Measurements from ENCODE around the gene ODAD4.

Gene ODAD4

DNA sequence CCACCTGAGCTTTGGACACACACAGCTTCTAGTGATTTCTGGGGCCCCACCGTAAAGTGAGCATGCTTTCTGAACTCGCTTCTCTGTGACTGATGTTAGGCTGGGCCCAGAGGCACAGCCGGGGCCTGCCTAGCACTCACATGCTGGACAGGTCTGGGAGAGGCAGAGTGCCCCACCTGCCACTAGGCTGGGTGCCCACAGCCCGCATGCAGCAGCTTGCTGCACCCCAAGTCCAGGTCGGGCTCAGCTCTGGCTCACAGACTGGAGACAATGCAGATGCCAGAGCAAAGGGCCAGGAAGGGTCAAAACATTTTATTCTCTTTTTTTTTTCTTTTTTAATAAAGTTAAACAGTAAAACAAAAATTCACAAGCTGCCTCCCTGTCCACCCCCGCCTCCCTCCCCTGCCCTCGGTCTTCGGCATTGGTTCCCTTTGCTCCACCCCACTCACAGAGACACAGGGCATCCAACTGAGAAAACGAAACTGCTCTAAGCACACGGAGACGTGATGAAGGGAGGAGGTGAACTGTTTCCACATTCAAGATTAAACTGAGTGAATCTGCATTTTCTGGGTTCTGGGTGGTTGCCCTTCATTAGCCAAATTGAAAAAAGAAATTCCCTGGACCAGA, 45.8 kb downstream of the ODAD4 start:
- Histone ChIP-seq H3K27ac (ENCODE audit: insufficient read depth, low read length, poor library complexity, severe bottlenecking) (no peak overlapping the region), H3K27me3 (replicated peaks; ENCODE audit: control insufficient read depth, insufficient read depth, low read length, poor library complexity, severe bottlenecking) (no peaks in the 10 kb centered on the region), H3K4me1 (ENCODE audit: control insufficient read depth, insufficient read depth, low read length, poor library complexity, severe bottlenecking) (no peaks in the 10 kb centered on the region), H3K4me3 (ENCODE audit: insufficient read depth, low read depth, low read length, poor library complexity, severe bottlenecking) (no peak overlapping the region), H3K9me3 (ENCODE audit: control insufficient read depth, low read length) (no peaks in the 10 kb centered on the region), H3K36me3 (ENCODE audit: control insufficient read depth, insufficient read depth, low read length) (peaks cover 85% of the 10 kb centered on the region)
- DNase-seq: no peak

DNA sequence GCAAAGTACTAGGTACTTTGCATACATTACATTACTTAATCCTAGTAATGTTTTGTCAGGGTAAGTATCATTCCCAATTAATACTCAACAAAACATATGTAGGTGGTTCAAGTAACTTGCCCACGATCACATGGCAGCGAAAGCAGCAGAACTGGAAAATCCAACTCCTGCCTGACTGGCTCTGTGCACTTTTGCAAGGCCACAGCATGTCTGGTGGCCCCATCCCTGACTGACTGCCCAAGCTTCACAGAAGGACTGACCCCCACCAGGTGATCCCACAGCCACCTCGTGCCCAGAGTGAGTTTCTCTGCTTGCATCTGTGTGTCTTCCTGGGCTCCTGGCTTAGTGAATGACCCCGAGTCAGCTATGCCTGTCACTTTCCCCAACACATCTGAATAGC, 47.6 kb downstream of the ODAD4 start:
- no peak for DNase-seq
- H3K4me1 ChIP-seq (ENCODE audit: control insufficient read depth, insufficient read depth, low read length, poor library complexity, severe bottlenecking): no peaks in the 10 kb centered on the region
- no peak overlapping the region for H3K4me3 ChIP-seq (ENCODE audit: insufficient read depth, low read depth, low read length, poor library complexity, severe bottlenecking)
- peaks cover 82% of the 10 kb centered on the region for H3K36me3 ChIP-seq (ENCODE audit: control insufficient read depth, insufficient read depth, low read length)
- H3K9me3 ChIP-seq (ENCODE audit: control insufficient read depth, low read length): no peaks in the 10 kb centered on the region
- no peak overlapping the region for H3K27ac ChIP-seq (ENCODE audit: insufficient read depth, low read length, poor library complexity, severe bottlenecking)
- no peaks in the 10 kb centered on the region for H3K27me3 ChIP-seq (replicated peaks; ENCODE audit: control insufficient read depth, insufficient read depth, low read length, poor library complexity, severe bottlenecking)

DNA sequence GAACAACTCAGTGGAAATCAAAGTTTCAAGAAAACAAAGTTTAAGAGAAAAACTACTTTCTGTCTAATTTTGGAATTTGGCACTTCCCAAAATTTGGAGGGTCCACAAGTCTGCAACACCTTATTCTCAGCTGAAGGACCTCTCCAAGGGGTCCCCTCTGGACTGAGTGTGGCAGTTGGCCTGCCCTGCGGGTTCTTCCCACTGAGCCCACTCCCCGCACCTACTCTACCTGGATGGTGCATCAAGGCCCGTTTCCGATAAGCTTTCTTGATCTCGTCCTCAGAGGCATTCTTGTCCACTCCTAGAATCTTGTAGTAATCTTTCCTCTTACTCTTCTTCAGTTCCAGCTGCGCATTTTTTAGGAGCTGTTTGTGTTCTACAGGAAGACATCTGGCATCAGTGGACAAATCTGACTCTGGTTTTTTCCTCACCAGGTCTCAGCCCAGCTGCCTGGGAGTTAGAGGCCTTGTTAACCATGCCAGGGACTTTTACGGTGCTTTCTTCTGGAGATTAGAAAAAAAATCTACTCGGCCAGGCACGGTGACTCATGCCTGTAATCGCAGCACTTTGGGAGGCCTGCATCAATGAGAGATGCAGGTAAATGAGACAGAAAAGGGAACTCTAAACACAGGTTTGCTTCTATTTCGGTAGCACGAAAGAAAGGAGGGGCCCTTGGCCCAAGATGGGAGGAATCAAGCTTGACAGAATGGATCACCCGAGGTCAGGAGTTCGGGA, 51.8 kb downstream of the ODAD4 start:
- H3K4me3 ChIP-seq (ENCODE audit: insufficient read depth, low read depth, low read length, poor library complexity, severe bottlenecking): no peak overlapping the region
- no peaks in the 10 kb centered on the region for H3K9me3 ChIP-seq (ENCODE audit: control insufficient read depth, low read length)
- no peaks in the 10 kb centered on the region for H3K4me1 ChIP-seq (ENCODE audit: control insufficient read depth, insufficient read depth, low read length, poor library complexity, severe bottlenecking)
- DNase-seq: no peak
- H3K27ac ChIP-seq (ENCODE audit: insufficient read depth, low read length, poor library complexity, severe bottlenecking): no peak overlapping the region
- no peaks in the 10 kb centered on the region for H3K27me3 ChIP-seq (replicated peaks; ENCODE audit: control insufficient read depth, insufficient read depth, low read length, poor library complexity, severe bottlenecking)
- H3K36me3 ChIP-seq (ENCODE audit: control insufficient read depth, insufficient read depth, low read length): peaks cover 71% of the 10 kb centered on the region

DNA sequence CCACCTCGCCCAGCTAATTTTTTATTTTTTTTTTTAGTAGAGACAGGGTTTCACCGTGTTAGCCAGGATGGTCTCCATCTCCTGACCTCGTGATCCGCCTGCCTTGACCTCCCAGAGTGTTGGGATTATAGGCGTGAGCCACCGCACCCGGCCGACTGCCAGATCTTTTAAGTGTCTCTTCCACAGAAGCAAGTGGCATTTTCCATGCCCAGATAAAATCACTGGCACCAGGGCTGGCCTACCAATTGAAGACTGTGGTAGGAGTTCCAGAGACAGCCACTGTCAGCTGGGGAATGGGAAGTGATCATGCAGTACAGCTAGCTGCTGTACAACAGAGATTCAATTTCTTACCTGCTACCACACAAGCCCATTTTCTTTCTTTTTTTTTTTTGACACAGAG, 54.0 kb downstream of the ODAD4 start:
- H3K36me3 ChIP-seq (ENCODE audit: control insufficient read depth, insufficient read depth, low read length): peaks cover 76% of the 10 kb centered on the region
- H3K9me3 ChIP-seq (ENCODE audit: control insufficient read depth, low read length): no peaks in the 10 kb centered on the region
- no peak overlapping the region for H3K4me3 ChIP-seq (ENCODE audit: insufficient read depth, low read depth, low read length, poor library complexity, severe bottlenecking)
- no peak for DNase-seq
- H3K4me1 ChIP-seq (ENCODE audit: control insufficient read depth, insufficient read depth, low read length, poor library complexity, severe bottlenecking): no peaks in the 10 kb centered on the region
- no peak overlapping the region for H3K27ac ChIP-seq (ENCODE audit: insufficient read depth, low read length, poor library complexity, severe bottlenecking)
- no peaks in the 10 kb centered on the region for H3K27me3 ChIP-seq (replicated peaks; ENCODE audit: control insufficient read depth, insufficient read depth, low read length, poor library complexity, severe bottlenecking)

DNA sequence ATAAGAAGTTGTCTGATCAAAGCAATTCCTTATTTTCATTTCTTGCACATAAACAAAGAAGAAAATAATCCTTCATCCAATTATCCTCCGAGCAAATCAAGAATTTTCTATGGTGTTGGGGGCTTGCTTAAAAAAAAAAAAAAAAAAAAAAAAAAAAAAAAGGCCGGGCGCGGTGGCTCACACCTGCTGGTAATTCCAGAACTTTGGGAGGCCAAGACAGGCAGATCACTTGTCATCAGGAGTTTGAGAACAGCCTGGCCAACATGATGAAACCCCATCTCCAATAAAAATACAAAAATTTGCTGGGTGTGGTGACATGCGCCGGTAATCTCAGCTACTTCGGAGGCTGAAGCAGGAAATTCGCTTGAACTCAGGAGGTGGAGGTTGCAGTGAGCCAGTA, 55.5 kb downstream of the ODAD4 start:
- no peaks in the 10 kb centered on the region for H3K27me3 ChIP-seq (replicated peaks; ENCODE audit: control insufficient read depth, insufficient read depth, low read length, poor library complexity, severe bottlenecking)
- H3K27ac ChIP-seq (ENCODE audit: insufficient read depth, low read length, poor library complexity, severe bottlenecking): no peak overlapping the region
- no peak for DNase-seq
- no peaks in the 10 kb centered on the region for H3K4me1 ChIP-seq (ENCODE audit: control insufficient read depth, insufficient read depth, low read length, poor library complexity, severe bottlenecking)
- H3K36me3 ChIP-seq (ENCODE audit: control insufficient read depth, insufficient read depth, low read length): peaks cover 78% of the 10 kb centered on the region
- H3K9me3 ChIP-seq (ENCODE audit: control insufficient read depth, low read length): no peaks in the 10 kb centered on the region
- no peak overlapping the region for H3K4me3 ChIP-seq (ENCODE audit: insufficient read depth, low read depth, low read length, poor library complexity, severe bottlenecking)

DNA sequence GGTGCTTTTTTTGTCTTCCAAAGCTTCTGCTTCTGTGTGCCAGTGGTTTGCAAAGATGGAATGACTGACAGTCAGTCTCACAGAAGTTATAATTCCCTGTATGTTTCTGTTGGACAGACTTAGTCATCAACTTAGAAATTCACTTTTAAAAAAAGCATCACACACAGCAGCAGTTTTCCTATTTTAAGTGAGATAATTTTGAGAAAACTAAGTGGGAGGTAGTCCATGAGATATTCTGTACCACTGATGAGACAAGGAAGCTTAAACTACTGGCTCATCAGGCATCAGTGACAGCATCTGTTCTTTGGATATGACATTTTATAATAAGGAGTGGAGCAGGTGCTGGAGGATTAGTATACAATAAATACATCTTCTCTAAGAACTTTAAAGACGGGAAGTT, 56.2 kb downstream of the ODAD4 start:
- no peaks in the 10 kb centered on the region for H3K27me3 ChIP-seq (replicated peaks; ENCODE audit: control insufficient read depth, insufficient read depth, low read length, poor library complexity, severe bottlenecking)
- H3K4me1 ChIP-seq (ENCODE audit: control insufficient read depth, insufficient read depth, low read length, poor library complexity, severe bottlenecking): no peaks in the 10 kb centered on the region
- peaks cover 81% of the 10 kb centered on the region for H3K36me3 ChIP-seq (ENCODE audit: control insufficient read depth, insufficient read depth, low read length)
- DNase-seq: no peak
- no peak overlapping the region for H3K27ac ChIP-seq (ENCODE audit: insufficient read depth, low read length, poor library complexity, severe bottlenecking)
- H3K4me3 ChIP-seq (ENCODE audit: insufficient read depth, low read depth, low read length, poor library complexity, severe bottlenecking): no peak overlapping the region
- no peaks in the 10 kb centered on the region for H3K9me3 ChIP-seq (ENCODE audit: control insufficient read depth, low read length)

DNA sequence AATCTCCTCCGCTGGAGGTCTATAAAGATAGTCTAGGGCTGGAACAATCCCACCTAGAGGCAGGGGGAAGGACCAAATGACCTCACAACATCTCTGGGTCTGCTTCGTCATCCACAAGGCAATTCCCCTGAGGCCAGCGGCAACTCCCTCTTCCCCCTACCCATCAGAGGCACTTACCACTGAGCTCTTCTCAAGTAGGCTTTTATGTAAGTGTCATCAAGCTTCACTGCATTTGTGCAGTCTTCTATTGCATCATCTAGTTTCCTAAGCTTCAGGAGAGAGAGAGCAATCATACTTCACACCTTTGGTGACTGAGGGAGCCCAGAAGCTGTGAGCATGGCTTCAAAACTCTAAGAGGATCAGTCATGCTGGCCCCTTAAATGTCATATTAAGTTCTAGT, 57.2 kb downstream of the ODAD4 start:
- H3K27me3 ChIP-seq (replicated peaks; ENCODE audit: control insufficient read depth, insufficient read depth, low read length, poor library complexity, severe bottlenecking): no peaks in the 10 kb centered on the region
- H3K9me3 ChIP-seq (ENCODE audit: control insufficient read depth, low read length): no peaks in the 10 kb centered on the region
- H3K4me1 ChIP-seq (ENCODE audit: control insufficient read depth, insufficient read depth, low read length, poor library complexity, severe bottlenecking): no peaks in the 10 kb centered on the region
- no peak for DNase-seq
- H3K27ac ChIP-seq (ENCODE audit: insufficient read depth, low read length, poor library complexity, severe bottlenecking): no peak overlapping the region
- peaks cover 81% of the 10 kb centered on the region for H3K36me3 ChIP-seq (ENCODE audit: control insufficient read depth, insufficient read depth, low read length)
- H3K4me3 ChIP-seq (ENCODE audit: insufficient read depth, low read depth, low read length, poor library complexity, severe bottlenecking): no peak overlapping the region

DNA sequence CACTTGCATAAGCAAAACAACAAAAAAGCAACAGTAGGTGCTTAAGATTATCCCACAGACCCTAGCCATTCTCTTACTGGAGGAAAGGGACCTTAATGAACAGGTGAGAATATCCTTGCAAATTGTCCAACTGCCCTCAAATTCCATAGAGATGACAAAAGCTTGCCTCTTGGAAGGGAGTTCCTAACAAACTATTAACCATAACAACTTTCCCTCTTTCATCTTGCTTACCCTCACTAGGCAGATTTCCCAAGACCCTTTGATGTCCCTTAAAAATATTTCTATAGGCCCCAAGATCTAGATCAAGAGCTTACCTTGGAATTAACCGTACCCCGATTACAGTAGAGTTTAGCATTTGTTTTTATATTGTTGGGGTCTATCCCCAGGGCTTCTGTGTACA, 58.0 kb downstream of the ODAD4 start:
- no peak for DNase-seq
- no peaks in the 10 kb centered on the region for H3K27me3 ChIP-seq (replicated peaks; ENCODE audit: control insufficient read depth, insufficient read depth, low read length, poor library complexity, severe bottlenecking)
- H3K4me1 ChIP-seq (ENCODE audit: control insufficient read depth, insufficient read depth, low read length, poor library complexity, severe bottlenecking): no peaks in the 10 kb centered on the region
- peaks cover 85% of the 10 kb centered on the region for H3K36me3 ChIP-seq (ENCODE audit: control insufficient read depth, insufficient read depth, low read length)
- H3K27ac ChIP-seq (ENCODE audit: insufficient read depth, low read length, poor library complexity, severe bottlenecking): no peak overlapping the region
- no peak overlapping the region for H3K4me3 ChIP-seq (ENCODE audit: insufficient read depth, low read depth, low read length, poor library complexity, severe bottlenecking)
- H3K9me3 ChIP-seq (ENCODE audit: control insufficient read depth, low read length): no peaks in the 10 kb centered on the region

DNA sequence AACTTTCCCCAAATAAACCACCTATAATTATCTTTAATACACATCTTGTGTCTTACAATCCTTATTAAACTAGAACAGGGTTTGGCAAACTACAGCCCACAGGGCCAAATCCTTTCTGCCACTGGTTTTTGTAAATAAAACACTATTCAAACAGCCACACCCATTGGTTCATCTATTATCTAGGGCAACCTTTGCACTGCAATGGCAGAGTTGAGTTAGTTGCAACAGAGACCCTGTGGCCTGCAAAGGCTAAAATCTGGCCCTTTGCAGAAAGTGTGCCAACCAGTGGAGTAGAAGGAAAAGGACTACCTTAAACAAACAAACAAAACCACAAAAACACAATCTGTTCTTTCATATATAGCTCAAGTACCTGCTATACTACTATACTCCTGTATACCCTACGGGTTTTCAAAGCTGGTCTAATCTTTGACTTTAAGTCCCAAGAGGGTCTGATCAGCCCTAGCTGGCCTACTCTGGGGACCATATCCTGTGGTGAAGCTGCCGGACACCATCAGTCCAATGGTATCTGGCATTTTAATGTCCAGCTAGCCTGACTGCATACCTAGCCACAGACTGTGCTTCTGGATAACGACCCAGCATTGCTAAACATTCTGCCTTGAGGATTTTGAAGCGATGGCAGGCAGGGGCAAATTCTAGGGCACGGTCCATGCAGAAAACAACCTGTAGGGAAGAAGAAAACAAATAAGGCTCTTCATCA, 59.4 kb downstream of the ODAD4 start:
- DNase-seq: no peak
- H3K27me3 ChIP-seq (replicated peaks; ENCODE audit: control insufficient read depth, insufficient read depth, low read length, poor library complexity, severe bottlenecking): no peaks in the 10 kb centered on the region
- no peak overlapping the region for H3K27ac ChIP-seq (ENCODE audit: insufficient read depth, low read length, poor library complexity, severe bottlenecking)
- no peak overlapping the region for H3K4me3 ChIP-seq (ENCODE audit: insufficient read depth, low read depth, low read length, poor library complexity, severe bottlenecking)
- H3K36me3 ChIP-seq (ENCODE audit: control insufficient read depth, insufficient read depth, low read length): peaks cover 88% of the 10 kb centered on the region
- no peaks in the 10 kb centered on the region for H3K9me3 ChIP-seq (ENCODE audit: control insufficient read depth, low read length)
- no peaks in the 10 kb centered on the region for H3K4me1 ChIP-seq (ENCODE audit: control insufficient read depth, insufficient read depth, low read length, poor library complexity, severe bottlenecking)

DNA sequence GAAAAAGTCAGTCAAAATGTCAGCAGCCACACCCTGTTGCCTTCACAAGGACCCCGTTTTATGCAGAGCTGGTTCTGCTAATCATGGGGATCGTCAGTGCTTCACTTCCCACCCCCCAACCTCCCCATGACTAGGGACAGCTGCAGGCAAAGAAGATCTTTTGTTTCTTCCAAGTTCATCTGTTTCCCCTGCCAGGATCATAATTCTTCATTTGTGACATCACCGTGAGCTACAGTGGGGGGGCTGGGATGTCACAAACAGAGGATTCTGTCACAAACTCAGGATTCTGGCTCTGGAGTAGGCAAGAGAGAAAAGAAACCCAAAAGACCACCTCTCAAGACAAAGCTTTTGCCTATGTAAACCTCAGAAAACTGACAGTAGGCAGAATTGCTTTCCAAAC, 62.2 kb downstream of the ODAD4 start:
- Histone ChIP-seq H3K4me1 (ENCODE audit: control insufficient read depth, insufficient read depth, low read length, poor library complexity, severe bottlenecking) (no peaks in the 10 kb centered on the region), H3K27me3 (replicated peaks; ENCODE audit: control insufficient read depth, insufficient read depth, low read length, poor library complexity, severe bottlenecking) (no peaks in the 10 kb centered on the region), H3K27ac (ENCODE audit: insufficient read depth, low read length, poor library complexity, severe bottlenecking) (no peak overlapping the region), H3K9me3 (ENCODE audit: control insufficient read depth, low read length) (no peaks in the 10 kb centered on the region), H3K36me3 (ENCODE audit: control insufficient read depth, insufficient read depth, low read length) (peaks cover 89% of the 10 kb centered on the region), H3K4me3 (ENCODE audit: insufficient read depth, low read depth, low read length, poor library complexity, severe bottlenecking) (no peak overlapping the region)
- no peak for DNase-seq

Measured in effector memory CD4-positive, alpha-beta T cell (primary cell).